MM.1S (cell line): Measurements from ENCODE around the gene DPH6.

Experiments used
- DNase-seq: peaks from one replicate; pipeline ENCODE4 v3.0.0-alpha.2; 2015
- H2AFZ ChIP-seq: fragments of 300-600 bp; sonication (generic); 2 replicates; pipeline ENCODE4 v1.6.0; 2016; ENCODE audit warnings: antibody characterized with exemption, low read length
- H3F3A ChIP-seq: fragments of 300-600 bp; sonication (generic); 2 replicates; pipeline ENCODE4 v1.6.1; 2016; ENCODE audit warnings: mild to moderate bottlenecking, antibody characterized with exemption, low read length, moderate library complexity, mixed read lengths; ENCODE audit not compliant: insufficient read depth
- H3K27ac ChIP-seq: fragments of 300-600 bp; sonication (generic); 2 replicates; pipeline ENCODE4 v1.5.1; 2016; ENCODE audit warnings: mild to moderate bottlenecking, low read length
- H3K27me3 ChIP-seq: fragments of 300-600 bp; sonication (generic); replicated peaks from 2 replicates; pipeline ENCODE4 v1.6.0; 2016; ENCODE audit warnings: low read length; ENCODE audit not compliant: insufficient read depth
- H3K36me3 ChIP-seq: fragments of 300-600 bp; sonication (generic); replicated peaks from 2 replicates; pipeline ENCODE4 v1.6.1; 2016; ENCODE audit warnings: mild to moderate bottlenecking, low read length, mixed read lengths; ENCODE audit not compliant: insufficient read depth
- H3K4me1 ChIP-seq: fragments of 300-600 bp; sonication (generic); 2 replicates; pipeline ENCODE4 v1.6.1; 2016; ENCODE audit warnings: low read length, mixed read lengths
- H3K4me2 ChIP-seq: fragments of 300-600 bp; sonication (generic); 2 replicates; pipeline ENCODE4 v1.6.0; 2016; ENCODE audit warnings: low read depth, low read length
- H3K4me3 ChIP-seq: fragments of 300-600 bp; sonication (generic); 2 replicates; pipeline ENCODE4 v1.5.1; 2016; ENCODE audit warnings: low read length, mixed read lengths
- H3K79me2 ChIP-seq: fragments of 300-600 bp; sonication (generic); 2 replicates; pipeline ENCODE4 v1.6.1; 2016; ENCODE audit warnings: mixed run types, low read length, mixed read lengths
- H3K9ac ChIP-seq: fragments of 300-600 bp; sonication (generic); 2 replicates; pipeline ENCODE4 v1.6.1; 2016; ENCODE audit warnings: low read length, mixed read lengths
- H3K9me2 ChIP-seq: fragments of 300-600 bp; sonication (generic); replicated peaks from 2 replicates; pipeline ENCODE4 v1.6.1; 2016; ENCODE audit warnings: mild to moderate bottlenecking, low read length, mixed read lengths; ENCODE audit not compliant: insufficient read depth
- H3K9me3 ChIP-seq: fragments of 300-600 bp; sonication (generic); replicated peaks from 2 replicates; pipeline ENCODE4 v1.6.1; 2016; ENCODE audit warnings: mild to moderate bottlenecking, low read length, mixed read lengths; ENCODE audit not compliant: insufficient read depth
- H4K20me1 ChIP-seq: fragments of 300-600 bp; sonication (generic); 2 replicates; pipeline ENCODE4 v1.6.1; 2016; ENCODE audit warnings: mild to moderate bottlenecking, low read length, moderate library complexity, mixed read lengths; ENCODE audit not compliant: insufficient read depth
- EZH2 ChIP-seq: fragments of 300-600 bp; sonication (generic); optimal IDR thresholded peaks from 2 replicates; pipeline ENCODE3; 2017; ENCODE audit warnings: low read depth, mild to moderate bottlenecking, antibody characterized with exemption, low read length, mixed read lengths
- EZH2phosphoT487 ChIP-seq: fragments of 300-600 bp; sonication (generic); IDR thresholded peaks from 2 replicates; pipeline ENCODE4 v1.6.1; 2018; ENCODE audit warnings: antibody characterized with exemption, low read length
- TF ChIP-seq, protein P1 (sequence below): fragments of 300-600 bp; sonication (generic); IDR thresholded peaks from 2 replicates; pipeline ENCODE4 v1.5.1; 2016; ENCODE audit warnings: antibody characterized with exemption, low read length, mixed read lengths

Gene DPH6

DNA sequence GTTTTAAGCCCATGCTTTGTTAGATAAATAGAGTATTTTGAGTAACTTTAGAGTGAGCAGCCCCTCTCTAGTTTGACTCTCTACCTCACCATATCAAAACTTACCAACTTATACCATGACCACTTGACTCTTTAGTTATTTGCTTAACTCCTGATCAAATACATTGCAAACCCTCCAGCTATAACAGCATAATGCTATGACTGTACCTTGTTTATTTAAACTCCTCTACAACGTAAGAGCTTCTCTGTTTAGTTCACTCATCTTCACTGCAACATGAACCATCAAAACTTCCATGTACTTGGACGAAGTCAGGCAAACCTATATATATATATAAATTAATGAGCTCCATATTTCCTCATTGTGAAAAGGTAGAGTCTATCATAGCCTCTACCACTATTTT lies 218.2 kb downstream of the DPH6 start:
- Histone ChIP-seq H3K27me3 (no peaks in the 10 kb centered on the region), H3K9me3 (no peaks in the 10 kb centered on the region), H3K36me3 (no peaks in the 10 kb centered on the region), H3K4me1 (no peaks in the 10 kb centered on the region), H4K20me1 (no peaks in the 10 kb centered on the region), H3K4me2 (no peak overlapping the region), H3K79me2 (no peaks in the 10 kb centered on the region), H3K9me2 (no peaks in the 10 kb centered on the region), H2AFZ (no peak overlapping the region), H3K27ac (no peak overlapping the region), H3K4me3 (no peak overlapping the region), H3K9ac (no peak overlapping the region), H3F3A (no peaks in the 10 kb centered on the region)
- DNase-seq = no peak
- no peak for TF ChIP-seq EZH2phosphoT487
- TF ChIP-seq, protein P1, sequence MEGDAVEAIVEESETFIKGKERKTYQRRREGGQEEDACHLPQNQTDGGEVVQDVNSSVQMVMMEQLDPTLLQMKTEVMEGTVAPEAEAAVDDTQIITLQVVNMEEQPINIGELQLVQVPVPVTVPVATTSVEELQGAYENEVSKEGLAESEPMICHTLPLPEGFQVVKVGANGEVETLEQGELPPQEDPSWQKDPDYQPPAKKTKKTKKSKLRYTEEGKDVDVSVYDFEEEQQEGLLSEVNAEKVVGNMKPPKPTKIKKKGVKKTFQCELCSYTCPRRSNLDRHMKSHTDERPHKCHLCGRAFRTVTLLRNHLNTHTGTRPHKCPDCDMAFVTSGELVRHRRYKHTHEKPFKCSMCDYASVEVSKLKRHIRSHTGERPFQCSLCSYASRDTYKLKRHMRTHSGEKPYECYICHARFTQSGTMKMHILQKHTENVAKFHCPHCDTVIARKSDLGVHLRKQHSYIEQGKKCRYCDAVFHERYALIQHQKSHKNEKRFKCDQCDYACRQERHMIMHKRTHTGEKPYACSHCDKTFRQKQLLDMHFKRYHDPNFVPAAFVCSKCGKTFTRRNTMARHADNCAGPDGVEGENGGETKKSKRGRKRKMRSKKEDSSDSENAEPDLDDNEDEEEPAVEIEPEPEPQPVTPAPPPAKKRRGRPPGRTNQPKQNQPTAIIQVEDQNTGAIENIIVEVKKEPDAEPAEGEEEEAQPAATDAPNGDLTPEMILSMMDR = no peak
- TF ChIP-seq EZH2 = no peak

DNA sequence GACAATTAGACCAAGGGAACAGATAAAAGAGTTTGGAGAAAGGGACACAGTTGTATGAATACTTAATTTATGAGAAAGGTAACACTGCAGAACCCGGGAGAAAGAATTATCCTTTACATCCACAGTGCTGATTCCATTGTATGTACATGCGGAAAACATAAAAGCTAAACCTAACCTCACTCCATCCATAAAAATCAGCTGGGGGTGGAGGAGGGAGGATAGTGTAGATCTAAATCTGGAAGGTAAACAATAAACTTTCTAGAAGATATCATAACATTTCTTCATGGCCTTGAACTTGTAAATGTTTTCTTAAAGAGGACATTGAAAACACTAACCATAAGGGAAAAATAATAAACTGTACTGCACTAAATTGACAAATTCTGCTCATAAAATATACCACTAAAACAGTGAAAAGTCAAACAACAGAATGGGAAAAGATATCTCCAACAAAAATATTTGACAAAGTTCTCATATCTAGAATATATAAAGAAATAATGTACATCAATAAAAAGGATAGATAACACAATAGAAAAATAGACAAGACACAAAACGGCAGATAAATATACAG lies 220.5 kb downstream of the DPH6 start:
- H3K9me2 ChIP-seq = no peaks in the 10 kb centered on the region
- no peak overlapping the region for H2AFZ ChIP-seq
- no peak overlapping the region for H3K27ac ChIP-seq
- no peak overlapping the region for H3K4me2 ChIP-seq
- DNase-seq = no peak
- no peaks in the 10 kb centered on the region for H3K79me2 ChIP-seq
- no peak overlapping the region for H3K9ac ChIP-seq
- H3K4me1 ChIP-seq = no peaks in the 10 kb centered on the region
- no peak for TF ChIP-seq EZH2phosphoT487
- TF ChIP-seq, protein P1 = no peak
- TF ChIP-seq EZH2 = no peak
- H3K36me3 ChIP-seq = no peaks in the 10 kb centered on the region
- no peaks in the 10 kb centered on the region for H4K20me1 ChIP-seq
- no peak overlapping the region for H3K4me3 ChIP-seq
- no peaks in the 10 kb centered on the region for H3F3A ChIP-seq
- no peaks in the 10 kb centered on the region for H3K27me3 ChIP-seq
- no peaks in the 10 kb centered on the region for H3K9me3 ChIP-seq

DNA sequence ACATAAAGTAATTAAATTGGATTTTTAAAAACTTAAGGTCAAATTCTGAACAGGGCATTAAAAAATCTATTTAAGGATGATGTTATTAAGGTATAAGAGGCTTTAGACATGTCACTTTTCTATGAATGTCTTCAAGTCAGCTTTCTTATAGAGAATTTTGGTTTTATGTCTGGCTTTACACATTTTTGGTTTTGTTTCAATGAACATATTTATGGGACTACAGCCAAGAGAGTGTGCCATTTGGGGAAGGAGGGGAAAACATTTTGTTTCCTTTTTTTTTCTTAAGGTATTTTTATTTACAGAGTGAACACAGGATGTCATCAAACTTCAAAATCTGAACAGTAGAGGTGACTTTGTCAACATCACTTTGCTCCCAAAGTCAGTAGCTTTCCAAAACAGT lies 222.8 kb downstream of the DPH6 start:
- no peak for TF ChIP-seq EZH2phosphoT487
- TF ChIP-seq, protein P1 = no peak
- TF ChIP-seq EZH2 = no peak
- Histone ChIP-seq H3K27ac (no peak overlapping the region), H3K4me2 (no peak overlapping the region), H3K4me1 (no peaks in the 10 kb centered on the region), H3K79me2 (no peaks in the 10 kb centered on the region), H3K9me3 (no peaks in the 10 kb centered on the region), H2AFZ (no peak overlapping the region), H3F3A (no peaks in the 10 kb centered on the region), H3K36me3 (no peaks in the 10 kb centered on the region), H3K9ac (no peak overlapping the region), H3K4me3 (no peak overlapping the region), H3K27me3 (no peaks in the 10 kb centered on the region), H4K20me1 (no peaks in the 10 kb centered on the region), H3K9me2 (no peaks in the 10 kb centered on the region)
- no peak for DNase-seq
